Measurements from ENCODE around the gene TPCN1. TPM values are rescaled to one million over a fixed set of nuclear protein-coding genes. Genes with fewer than 3 reads are reported as not detected.

Gene TPCN1
- polyA plus RNA-seq, 1 of the 3 experiments (the other 2 are of a cell fraction) = 15.7 TPM

DNA sequence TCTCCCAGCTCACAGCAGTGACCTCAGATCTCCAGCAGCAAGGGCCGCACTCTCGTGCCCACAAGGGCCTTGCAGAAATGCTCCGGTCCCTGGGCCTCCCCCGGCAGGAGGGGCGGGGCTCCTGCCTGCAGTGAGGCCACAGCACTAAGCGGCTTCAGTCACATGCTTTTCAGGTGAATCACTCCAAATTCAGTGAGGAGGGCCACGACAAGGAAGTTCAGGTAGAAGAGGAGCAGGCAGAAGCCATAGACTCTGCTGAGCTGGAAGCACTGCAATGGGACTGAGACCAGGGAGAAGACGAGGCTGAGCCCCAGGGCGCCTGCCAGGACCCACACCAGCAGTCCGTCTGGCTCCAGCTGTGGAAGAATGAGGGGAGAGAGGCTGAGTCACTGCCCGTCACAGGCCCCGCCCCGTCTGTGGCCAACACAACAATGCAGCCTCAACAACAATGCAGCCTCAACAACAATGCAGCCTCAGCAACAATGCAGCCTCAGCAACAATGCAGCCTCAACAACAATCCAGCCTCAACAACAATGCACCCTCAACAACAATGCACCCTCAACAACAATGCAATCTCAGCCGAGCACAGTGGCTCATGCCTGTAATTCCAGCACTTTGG is 78.5 kb downstream of the TPCN1 start:
- DNase-seq = peak; percentile 69
- Histone ChIP-seq H3F3A (replicated peaks; ENCODE audit: insufficient read depth) (peaks cover 3% of the 10 kb centered on the region), H3K36me3 (replicated peaks in 1 of 2; ENCODE audit: control insufficient read depth in 1 of 2, insufficient read depth in 2 of 2, low read length in 1 of 2) (peaks cover 0 to 5% of the 10 kb centered on the region in 2 experiments), H3K4me3 (ENCODE audit: low read depth in 2 of 2, low read length in 1 of 2) (no peak overlapping the region), H3K27me3 (ENCODE audit: insufficient read depth) (no peaks in the 10 kb centered on the region), H3K27ac (ENCODE audit: low read depth in 2 of 2, low read length in 1 of 2) (peak overlapping the region; percentile 39 to 41; a peak in 2 of 4 replicates), H3K4me2 (peak overlapping the region; percentile 57; the same call in 1 of the 2 replicates), H3K9me2 (no peaks in the 10 kb centered on the region), H2AFZ (ENCODE audit: low read depth) (peak overlapping the region; percentile 73; the same call in 1 of the 2 replicates), H3K9me3 (no peaks in the 10 kb centered on the region), H3K79me2 (ENCODE audit: insufficient read depth) (no peaks in the 10 kb centered on the region), H3K9ac (no peak overlapping the region), H4K20me1 (ENCODE audit: insufficient read depth) (no peaks in the 10 kb centered on the region), H3K4me1 (ENCODE audit: control insufficient read depth in 1 of 2, insufficient read depth in 2 of 2, low read depth in 1 of 2, low read length in 1 of 2) (peaks cover 7 to 13% of the 10 kb centered on the region in 2 experiments; a peak in 3 of 4 replicates)
- ChIA-PET CTCF (interaction anchor here (1.1 kb wide), 1 partner anchor 13 kb away, joined by 4 read pairs; no protein-coding TSS in a partner anchor), POLR2A (no interaction called here)
- TF ChIP-seq MEF2A (IDR thresholded peaks at IDR 0.05; ENCODE audit: borderline replicate concordance, low read depth) (no peak), GABPA (IDR thresholded peaks at IDR 0.05; ENCODE audit: low read depth) (no peak), FOSL2 (IDR thresholded peaks at IDR 0.05; ENCODE audit: borderline replicate concordance, low read depth) (peak; percentile 56; the same call in 1 of the 2 replicates), POLR2AphosphoS5 (IDR thresholded peaks at IDR 0.05; ENCODE audit: low read depth, low read length) (0 out of 2 replicates have a peak, but pooled peaks have one; percentile 18)
- TF ChIP-seq, protein P1, sequence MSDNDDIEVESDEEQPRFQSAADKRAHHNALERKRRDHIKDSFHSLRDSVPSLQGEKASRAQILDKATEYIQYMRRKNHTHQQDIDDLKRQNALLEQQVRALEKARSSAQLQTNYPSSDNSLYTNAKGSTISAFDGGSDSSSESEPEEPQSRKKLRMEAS (IDR thresholded peaks at IDR 0.05; ENCODE audit: low read depth) = 0 out of 2 replicates have a peak, but pooled peaks have one; percentile 14
- TF ChIP-seq, protein P2, sequence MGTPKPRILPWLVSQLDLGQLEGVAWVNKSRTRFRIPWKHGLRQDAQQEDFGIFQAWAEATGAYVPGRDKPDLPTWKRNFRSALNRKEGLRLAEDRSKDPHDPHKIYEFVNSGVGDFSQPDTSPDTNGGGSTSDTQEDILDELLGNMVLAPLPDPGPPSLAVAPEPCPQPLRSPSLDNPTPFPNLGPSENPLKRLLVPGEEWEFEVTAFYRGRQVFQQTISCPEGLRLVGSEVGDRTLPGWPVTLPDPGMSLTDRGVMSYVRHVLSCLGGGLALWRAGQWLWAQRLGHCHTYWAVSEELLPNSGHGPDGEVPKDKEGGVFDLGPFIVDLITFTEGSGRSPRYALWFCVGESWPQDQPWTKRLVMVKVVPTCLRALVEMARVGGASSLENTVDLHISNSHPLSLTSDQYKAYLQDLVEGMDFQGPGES (IDR thresholded peaks at IDR 0.05; ENCODE audit: low read depth, low read length) = no peak
- TF ChIP-seq, protein P3, sequence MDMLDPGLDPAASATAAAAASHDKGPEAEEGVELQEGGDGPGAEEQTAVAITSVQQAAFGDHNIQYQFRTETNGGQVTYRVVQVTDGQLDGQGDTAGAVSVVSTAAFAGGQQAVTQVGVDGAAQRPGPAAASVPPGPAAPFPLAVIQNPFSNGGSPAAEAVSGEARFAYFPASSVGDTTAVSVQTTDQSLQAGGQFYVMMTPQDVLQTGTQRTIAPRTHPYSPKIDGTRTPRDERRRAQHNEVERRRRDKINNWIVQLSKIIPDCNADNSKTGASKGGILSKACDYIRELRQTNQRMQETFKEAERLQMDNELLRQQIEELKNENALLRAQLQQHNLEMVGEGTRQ (IDR thresholded peaks at IDR 0.05; ENCODE audit: borderline replicate concordance, low read depth, low read length) = no peak
- WGBS (ENCODE audit: low lambda C conversion rate) = 30% methylated on average over 11 of the region's 14 CpGs

GRCh38 chr12:113301811-113302210 is 80.5 kb downstream of the TPCN1 start:
- no peaks in the 10 kb centered on the region for H3K9me3 ChIP-seq
- H2AFZ ChIP-seq (ENCODE audit: low read depth) = no peak overlapping the region
- no peak overlapping the region for H3K9ac ChIP-seq
- H3K4me3 ChIP-seq (ENCODE audit: low read depth in 2 of 2, low read length in 1 of 2) = no peak overlapping the region
- no peaks in the 10 kb centered on the region for H3K27me3 ChIP-seq (ENCODE audit: insufficient read depth)
- no peak overlapping the region for H3K4me2 ChIP-seq
- 99% methylated on average over 6 of the region's 6 CpGs for WGBS (ENCODE audit: low lambda C conversion rate)
- H3K27ac ChIP-seq (ENCODE audit: low read depth in 2 of 2, low read length in 1 of 2) = no peak overlapping the region
- no peaks in the 10 kb centered on the region for H3K79me2 ChIP-seq (ENCODE audit: insufficient read depth)
- POLR2A ChIA-PET = no interaction called here
- no peaks in the 10 kb centered on the region for H3K36me3 ChIP-seq (replicated peaks in 1 of 2; ENCODE audit: control insufficient read depth in 1 of 2, insufficient read depth in 2 of 2, low read length in 1 of 2)
- no peak for DNase-seq
- peaks cover 7 to 11% of the 10 kb centered on the region in 2 experiments; a peak in 3 of 4 replicates for H3K4me1 ChIP-seq (ENCODE audit: control insufficient read depth in 1 of 2, insufficient read depth in 2 of 2, low read depth in 1 of 2, low read length in 1 of 2)
- CTCF ChIA-PET = interaction anchor here (1.0 to 1.2 kb wide), 2 partner anchors 11 kb away, joined by 3 to 4 read pairs; no protein-coding TSS in a partner anchor
- peaks cover 3% of the 10 kb centered on the region for H3F3A ChIP-seq (replicated peaks; ENCODE audit: insufficient read depth)
- H4K20me1 ChIP-seq (ENCODE audit: insufficient read depth) = no peaks in the 10 kb centered on the region
- H3K9me2 ChIP-seq = no peaks in the 10 kb centered on the region
- TF ChIP-seq YY1 (IDR thresholded peaks at IDR 0.05; ENCODE audit: low read depth) (no peak), CHD2 (IDR thresholded peaks at IDR 0.05; ENCODE audit: low read length, partially characterized antibody) (no peak), TAF1 (IDR thresholded peaks at IDR 0.05; ENCODE audit: borderline replicate concordance, low read depth, low read length) (no peak), TEAD4 (IDR thresholded peaks at IDR 0.05; ENCODE audit: borderline replicate concordance, insufficient read depth) (no peak)
